Esophagus muscularis mucosa (tissue), 4 donors: ENCODE data around the gene HADHB. TPM values are rescaled to one million over a fixed set of nuclear protein-coding genes. Genes with fewer than 3 reads are reported as not detected.

Source experiments
- DNase-seq: peaks from one replicate; pipeline ENCODE4 v3.0.0-alpha.2; 2017; ENCODE audit errors: extremely low spot score
- H3K27ac ChIP-seq, 4 donors: fragments of 200-600 bp; sonication (generic); replicated peaks in 1 of 4; 1 replicate in 3 of 4; 2 replicates in 1 of 4; pipeline ENCODE4 v1.5.1; 2016 to 2019; ENCODE audit warnings: mild to moderate bottlenecking in 1 of 4
- H3K27me3 ChIP-seq, 4 donors: fragments of 200-600 bp; sonication (generic); one replicate each; pipeline versions ENCODE4 v1.5.1 to v1.6.0; 2016 to 2019
- H3K36me3 ChIP-seq, 4 donors: fragments of 200-600 bp; sonication (generic); one replicate each; pipeline ENCODE4 v1.5.1; 2016 to 2019
- H3K4me1 ChIP-seq, 4 donors: fragments of 200-600 bp; sonication (generic); one replicate each; pipeline ENCODE4 v1.5.1; 2016 to 2019
- H3K4me3 ChIP-seq, 4 donors: fragments of 200-600 bp; sonication (generic); 1 replicate in 2 of 4; 2 replicates in 2 of 4; pipeline ENCODE4 v1.5.1; 2016 to 2019; ENCODE audit warnings: mild to moderate bottlenecking in 4 of 4, moderate library complexity in 1 of 4
- H3K9me3 ChIP-seq, 4 donors: fragments of 200-600 bp; sonication (generic); 1 replicate in 3 of 4; 2 replicates in 1 of 4; pipeline ENCODE4 v1.5.1; 2016 to 2019
- CTCF ChIP-seq, 3 experiments: fragments of 200-600 bp in 2 of 3; fragments of 450-650 bp in 1 of 3; sonication (generic) in 2 of 3; IDR thresholded peaks; one replicate each; pipeline ENCODE4 v1.5.1; 2017 to 2019; ENCODE audit warnings: antibody characterized with exemption in 3 of 3, mild to moderate bottlenecking in 2 of 3, moderate library complexity in 1 of 3
- EP300 ChIP-seq: sonication (generic); formaldehyde crosslinking; IDR thresholded peaks from one replicate; pipeline ENCODE4 v1.6.1; 2017; ENCODE audit warnings: antibody characterized with exemption
- POLR2A ChIP-seq: fragments of 450-650 bp; IDR thresholded peaks from one replicate; pipeline ENCODE4 v1.6.1; 2017; ENCODE audit warnings: antibody characterized with exemption, moderate library complexity, mild to moderate bottlenecking, low read depth
- POLR2AphosphoS5 ChIP-seq, 2 donors: sonication (generic); formaldehyde crosslinking; IDR thresholded peaks; one replicate each; pipeline ENCODE4 v1.6.1; 2017; ENCODE audit warnings: antibody characterized with exemption in 2 of 2
- WGBS: methylation state at CpG from one replicate; pipeline ENCODE4 v1.1.5; 2018; 5-methylcytosine and 5-hydroxymethylcytosine counted together
- intact Hi-C: fragments of 100-400 bp; cut with DNase I; formaldehyde crosslinking; loops from one replicate; pipeline ENCODE4 v1.15.1; 2023
- total RNA-seq, 4 donors: library from RNA; depleted of rRNA; stranded (reverse); fragments of >200 nt; gene quantifications; one replicate each; pipeline versions ENCODE4 v1.1.0 to v1.2.1, GENCODE V29; 2016

Gene HADHB
- total RNA-seq, 4 donors from 2014 or later = 163 to 399 (median 192) TPM

- Histone ChIP-seq H3K9me3 (no peaks in the 10 kb centered on the region), H3K36me3 (no peaks in the 10 kb centered on the region), H3K4me1 (no peaks in the 10 kb centered on the region), H3K27me3 (no peaks in the 10 kb centered on the region), H3K27ac (no peak overlapping the region), H3K4me3 (no peak overlapping the region)
- intact Hi-C loops = loop anchor here (10.0 kb wide), 1 partner anchor 382 kb away; no protein-coding TSS in a partner anchor
- DNase-seq = no peak
- 100% methylated on average over 2 of the region's 2 CpGs for WGBS
- TF ChIP-seq POLR2AphosphoS5 (IDR thresholded peaks at IDR 0.05) (no peak), CTCF (IDR thresholded peaks at IDR 0.05) (no peak), EP300 (no peak), POLR2A (no peak)
Observed at GRCh38 chr2:26337298-26337697, 92.6 kb downstream of the HADHB start.

Other genes starting within 250 kb of the HADHB start
- gene RAB10, start 210.9 kb upstream of the HADHB start, total RNA-seq = 100 to 1,000 TPM in 2 of 4 donors, 10 to 100 TPM in 2; 91.0 to 106 (median 98.1) TPM
- 1 to 10 TPM; 2.5 to 5.5 (median 3.6) TPM for gene GAREM2, start 71.9 kb upstream of the HADHB start, total RNA-seq
- 100 to 1,000 TPM; 155 to 266 (median 175) TPM for gene HADHA, start 307 bp upstream of the HADHB start, total RNA-seq
- gene SELENOI, start 101.2 kb downstream of the HADHB start, total RNA-seq = 10 to 100 TPM in 2 of 4 donors, 1 to 10 TPM in 2; 6.4 to 11.2 (median 9.3) TPM
- not detected for gene ADGRF3, start 101.8 kb downstream of the HADHB start, total RNA-seq
- under 1 TPM in 1 of 4 donors, not detected in 3; 0.45 TPM for gene DRC1, start 157.0 kb downstream of the HADHB start, total RNA-seq
- gene OTOF, start 233.2 kb downstream of the HADHB start, total RNA-seq = 1 to 10 TPM in 1 of 4 donors, under 1 TPM in 3; 0.13 to 1.5 (median 0.38) TPM